Measurements from ENCODE around the gene TOMM40. TPM values are rescaled to one million over a fixed set of nuclear protein-coding genes. Genes with fewer than 3 reads are reported as not detected.
"Not testable (repeated sequence)": the region's sequence is repeated elsewhere in the genome, so short reads cannot be mapped to it uniquely, and the experiment has no call there.

TOMM40 gene
- polyA plus RNA-seq, 3 donors, result 38.5 to 53.5 (median 46.5) TPM

- no peak for DNase-seq (ENCODE audit: extremely low read depth in 1 of 11, low read depth in 9 of 11, low spot score in 4 of 11)
These were observed 34.5 kb upstream of the TOMM40 start for GRCh38 chr19:44856421-44857083.

DNA sequence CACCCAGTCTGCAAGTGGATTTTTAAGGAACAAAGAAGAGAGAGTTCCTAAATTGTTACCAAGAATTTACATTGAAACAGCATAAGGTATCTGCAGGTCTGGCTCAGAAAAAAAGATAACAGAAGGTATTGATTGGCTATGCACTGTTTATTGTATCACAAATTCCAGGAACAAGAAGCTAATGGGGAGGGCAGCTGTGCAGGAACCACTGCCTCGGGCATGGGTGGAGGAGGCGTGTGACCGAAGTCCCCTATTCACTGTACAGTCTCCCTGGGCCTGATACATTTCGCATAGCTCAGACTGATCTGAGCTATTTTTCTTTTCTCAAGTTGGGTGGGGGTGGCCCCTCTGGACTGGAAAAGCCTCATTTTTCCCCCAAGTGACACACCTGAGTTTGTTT, 33.2 kb upstream of the TOMM40 start:
- DNase-seq (ENCODE audit: extremely low read depth in 1 of 11, low read depth in 9 of 11, low spot score in 4 of 11), result no peak

DNA sequence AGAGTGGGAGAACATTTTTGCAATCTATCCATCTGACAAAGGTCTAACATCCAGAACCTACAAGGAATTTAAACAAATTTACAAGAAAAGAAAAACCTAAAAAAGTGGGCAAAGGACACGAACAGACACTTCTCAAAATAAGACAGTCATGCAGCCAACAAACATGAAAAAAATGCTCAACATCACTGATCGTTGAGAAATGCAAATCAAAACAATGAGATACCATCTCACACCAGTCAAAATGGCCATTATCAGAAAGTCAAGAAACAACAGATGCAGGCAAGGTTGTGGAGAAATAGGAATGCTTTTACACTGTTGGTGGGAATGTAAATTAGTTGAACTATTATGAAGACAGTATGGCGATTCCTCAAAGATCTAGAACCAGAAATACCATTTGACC, 29.5 kb upstream of the TOMM40 start:
- not testable (repeated sequence) for DNase-seq (ENCODE audit: extremely low read depth in 1 of 11, low read depth in 9 of 11, low spot score in 4 of 11)

DNA sequence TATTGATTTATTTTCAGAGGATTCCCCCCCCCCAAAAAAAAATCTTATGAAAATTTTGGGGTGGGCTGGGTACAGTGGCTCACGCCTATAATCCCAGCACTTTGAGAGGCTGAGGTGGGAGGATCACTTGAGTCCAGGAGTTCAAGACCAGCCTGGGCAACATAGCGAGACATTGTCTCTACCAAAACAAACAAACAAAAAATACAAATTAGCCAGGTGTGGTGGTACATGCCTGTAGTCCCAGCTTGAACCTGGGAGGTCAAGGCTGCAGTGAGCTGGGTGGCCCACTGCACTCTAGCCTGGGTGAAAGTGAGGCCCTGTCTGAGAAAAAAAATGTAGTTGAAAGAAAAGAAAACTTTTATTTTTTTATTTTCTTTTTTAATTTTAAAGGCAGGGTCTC, 27.1 kb upstream of the TOMM40 start:
- DNase-seq (ENCODE audit: extremely low read depth in 1 of 11, low read depth in 9 of 11, low spot score in 4 of 11), result no peak

- no peak for DNase-seq (ENCODE audit: extremely low read depth in 1 of 11, low read depth in 9 of 11, low spot score in 4 of 11)
These were observed 25.8 kb upstream of the TOMM40 start for GRCh38 chr19:44865196-44865767.

- DNase-seq (ENCODE audit: extremely low read depth in 1 of 11, low read depth in 9 of 11, low spot score in 4 of 11), result no peak
These were observed 24.4 kb upstream of the TOMM40 start for GRCh38 chr19:44866664-44867063.

- DNase-seq (ENCODE audit: extremely low read depth in 1 of 11, low read depth in 9 of 11, low spot score in 4 of 11), result no peak
These were observed 23.5 kb upstream of the TOMM40 start for GRCh38 chr19:44867578-44867977.

DNA sequence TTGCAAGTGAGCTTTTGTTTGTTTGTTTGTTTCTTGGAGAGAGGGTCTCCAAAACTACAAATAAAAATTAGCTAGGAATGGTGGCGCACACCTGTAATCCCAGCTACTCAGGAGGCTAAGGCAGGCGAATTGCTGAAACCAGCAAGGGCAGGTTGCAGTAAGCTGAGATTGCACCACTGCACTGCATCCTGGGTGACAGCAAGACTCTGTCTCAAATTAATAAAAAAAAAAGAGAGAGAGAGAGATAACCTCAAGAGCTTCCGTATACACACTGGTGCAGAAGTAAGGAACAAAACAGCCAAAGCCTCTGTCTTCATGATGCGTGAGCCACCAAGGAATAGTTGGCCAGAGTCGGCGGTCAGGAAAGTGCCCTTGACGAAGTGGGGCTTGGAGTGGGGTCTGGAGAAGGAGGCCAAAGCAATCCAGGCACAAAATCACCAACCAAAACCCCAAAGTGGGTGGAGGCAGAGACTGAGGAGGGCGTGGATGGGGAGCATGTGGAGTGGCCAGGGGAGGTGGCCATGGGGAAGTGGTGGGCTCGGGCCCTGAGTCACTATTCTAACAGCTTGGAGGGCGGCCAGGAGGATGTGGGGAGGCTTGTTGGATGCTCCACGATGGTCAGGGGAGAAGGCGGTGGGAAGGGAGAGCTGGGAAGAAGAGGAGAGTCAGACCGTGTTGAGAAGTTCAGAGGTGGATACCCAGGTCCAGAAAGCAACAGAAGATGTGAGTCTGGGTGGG, 21.2 kb upstream of the TOMM40 start:
- DNase-seq (ENCODE audit: extremely low read depth in 1 of 11, low read depth in 9 of 11, low spot score in 4 of 11), result no peak

GRCh38 chr19:44871809-44872208, 19.2 kb upstream of the TOMM40 start:
- no peak for DNase-seq (ENCODE audit: extremely low read depth in 1 of 11, low read depth in 9 of 11, low spot score in 4 of 11)

GRCh38 chr19:44872661-44873060, 18.4 kb upstream of the TOMM40 start:
- DNase-seq (ENCODE audit: extremely low read depth in 1 of 11, low read depth in 9 of 11, low spot score in 4 of 11), result no peak

DNA sequence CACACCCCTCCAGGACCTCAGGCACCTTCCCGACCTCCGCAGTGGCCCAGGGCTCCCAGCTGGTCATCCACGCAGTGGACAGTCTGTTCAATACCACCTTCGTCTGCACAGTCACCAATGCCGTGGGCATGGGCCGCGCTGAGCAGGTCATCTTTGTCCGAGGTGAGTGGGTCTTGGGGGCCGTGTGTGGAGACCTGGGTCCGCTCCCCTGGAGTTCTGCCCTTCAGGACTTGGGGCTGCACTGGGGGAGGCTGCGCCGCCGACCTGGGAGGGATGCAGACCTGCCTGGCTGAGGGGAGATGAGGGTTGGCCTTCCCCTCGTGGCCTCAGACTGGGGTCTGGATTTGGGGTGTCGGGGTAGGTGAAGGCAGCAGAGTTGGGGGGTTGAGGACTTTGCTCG, 16.7 kb upstream of the TOMM40 start:
- no peak for DNase-seq (ENCODE audit: extremely low read depth in 1 of 11, low read depth in 9 of 11, low spot score in 4 of 11)

GRCh38 chr19:44875666-44876451, 15.2 kb upstream of the TOMM40 start:
- DNase-seq (ENCODE audit: extremely low read depth in 1 of 11, low read depth in 9 of 11, low spot score in 4 of 11), result no peak

DNA sequence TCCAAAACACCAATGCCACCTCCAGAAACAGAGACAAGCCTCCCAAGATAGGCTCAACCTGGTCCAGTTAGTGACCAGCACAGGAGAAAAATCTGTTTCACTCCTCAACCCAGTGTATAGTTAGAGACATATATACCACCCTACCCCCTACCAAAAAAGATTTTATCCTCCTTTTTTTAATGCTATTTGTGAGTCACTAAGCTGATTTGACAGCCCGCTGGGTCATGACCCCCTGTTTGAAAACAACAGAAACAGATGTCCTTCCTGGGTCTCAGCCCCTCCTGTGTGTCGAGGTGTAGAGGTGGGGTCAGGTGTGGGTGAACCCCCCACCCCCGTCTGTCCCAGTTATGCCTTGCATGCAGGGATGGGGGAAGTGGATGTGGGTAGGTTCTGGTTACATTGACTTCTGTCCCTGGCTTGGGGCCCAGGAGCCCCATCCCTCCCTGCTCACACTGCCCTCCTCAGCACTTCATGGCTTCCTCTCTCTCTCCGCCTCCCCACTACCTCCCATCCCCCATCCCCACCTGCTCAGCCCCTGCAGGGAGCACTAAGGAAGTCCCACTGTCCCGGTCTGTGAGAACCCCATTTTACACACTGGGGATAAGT, 14.0 kb upstream of the TOMM40 start:
- no peak for DNase-seq (ENCODE audit: extremely low read depth in 1 of 11, low read depth in 9 of 11, low spot score in 4 of 11)

DNA sequence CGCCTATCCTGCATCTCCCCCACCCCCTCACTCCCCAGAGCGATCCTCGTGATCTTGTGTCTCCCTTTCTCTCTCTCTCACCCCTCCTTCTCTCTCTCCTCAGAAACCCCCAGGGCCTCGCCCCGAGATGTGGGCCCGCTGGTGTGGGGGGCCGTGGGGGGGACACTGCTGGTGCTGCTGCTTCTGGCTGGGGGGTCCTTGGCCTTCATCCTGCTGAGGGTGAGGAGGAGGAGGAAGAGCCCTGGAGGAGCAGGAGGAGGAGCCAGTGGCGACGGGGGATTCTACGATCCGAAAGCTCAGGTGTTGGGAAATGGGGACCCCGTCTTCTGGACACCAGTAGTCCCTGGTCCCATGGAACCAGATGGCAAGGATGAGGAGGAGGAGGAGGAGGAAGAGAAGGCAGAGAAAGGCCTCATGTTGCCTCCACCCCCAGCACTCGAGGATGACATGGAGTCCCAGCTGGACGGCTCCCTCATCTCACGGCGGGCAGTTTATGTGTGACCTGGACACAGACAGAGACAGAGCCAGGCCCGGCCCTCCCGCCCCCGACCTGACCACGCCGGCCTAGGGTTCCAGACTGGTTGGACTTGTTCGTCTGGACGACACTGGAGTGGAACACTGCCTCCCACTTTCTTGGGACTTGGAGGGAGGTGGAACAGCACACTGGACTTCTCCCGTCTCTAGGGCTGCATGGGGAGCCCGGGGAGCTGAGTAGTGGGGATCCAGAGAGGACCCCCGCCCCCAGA, 12.8 kb upstream of the TOMM40 start:
- no peak for DNase-seq (ENCODE audit: extremely low read depth in 1 of 11, low read depth in 9 of 11, low spot score in 4 of 11)

GRCh38 chr19:44879309-44880065, 11.6 kb upstream of the TOMM40 start:
- DNase-seq (ENCODE audit: extremely low read depth in 1 of 11, low read depth in 9 of 11, low spot score in 4 of 11), result no peak

DNA sequence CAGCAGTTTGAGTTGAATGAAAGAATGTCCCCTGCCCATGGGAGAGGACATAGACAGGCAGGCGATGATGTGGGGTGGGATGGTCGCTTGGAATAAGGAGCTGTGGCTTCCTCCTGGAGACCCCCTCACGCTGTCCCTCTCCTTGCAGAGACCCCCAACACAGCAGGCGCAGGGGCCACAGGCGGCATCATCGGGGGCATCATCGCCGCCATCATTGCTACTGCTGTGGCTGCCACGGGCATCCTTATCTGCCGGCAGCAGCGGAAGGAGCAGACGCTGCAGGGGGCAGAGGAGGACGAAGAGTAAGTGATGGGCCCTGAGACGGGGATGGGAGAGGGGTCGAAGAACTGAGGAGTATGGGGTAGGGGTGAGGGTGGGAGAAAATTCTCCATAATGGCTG, 9.0 kb upstream of the TOMM40 start:
- no peak for DNase-seq (ENCODE audit: extremely low read depth in 1 of 11, low read depth in 9 of 11, low spot score in 4 of 11)

- DNase-seq (ENCODE audit: extremely low read depth in 1 of 11, low read depth in 9 of 11, low spot score in 4 of 11), result not testable (repeated sequence)
These were observed 8.2 kb upstream of the TOMM40 start for GRCh38 chr19:44882619-44883397.
